ENCODE data around the gene MTHFS.
"Not testable (repeated sequence)": the region's sequence is repeated elsewhere in the genome, so short reads cannot be mapped to it uniquely, and the experiment has no call there.

The MTHFS gene
- 1.3 to 4.4 (median 2.7) reads per million in 3 experiments for total RNA-seq

DNA sequence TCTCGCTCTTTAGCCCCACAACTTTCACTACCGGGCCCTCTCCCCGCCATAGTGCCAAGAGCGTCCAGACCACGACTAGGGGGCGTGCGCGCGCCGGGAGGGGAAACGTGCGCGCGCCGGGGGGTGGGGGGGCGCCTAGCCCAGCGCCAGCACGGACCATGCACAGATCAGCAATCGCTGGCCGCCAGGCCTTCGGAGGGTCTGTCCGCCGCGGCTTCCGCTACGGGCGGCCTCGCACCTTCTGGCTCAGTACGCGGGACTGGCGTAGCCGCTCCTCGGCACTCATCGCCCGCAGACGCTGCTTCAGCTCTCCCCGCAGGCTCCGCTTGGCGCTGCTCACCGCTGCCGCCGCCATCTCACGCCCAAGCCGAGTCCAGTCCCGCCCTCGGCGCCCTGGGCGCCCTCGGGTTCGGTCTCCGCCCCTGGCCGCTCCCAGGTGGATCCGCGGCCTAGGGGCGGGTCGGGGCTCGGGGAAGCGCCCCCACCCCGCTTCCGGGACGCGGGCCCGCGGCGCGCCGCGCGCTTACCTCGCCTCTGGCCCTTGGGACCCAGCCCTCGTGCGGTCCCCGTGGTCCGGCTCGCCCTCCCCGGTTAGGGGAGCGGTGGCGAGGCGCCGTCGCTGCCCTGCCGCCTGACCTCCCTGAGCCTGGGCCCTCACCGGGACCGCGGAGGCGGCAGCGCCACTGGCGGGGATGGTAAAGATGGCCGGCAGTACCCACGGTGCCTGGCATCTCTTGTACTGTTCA is at the start of gene MTHFS:
Gene MTHFS (minus strand): TSS at position 381 of the 746 bp plus-strand sequence. CDS start 26 bp downstream, at position 355.
- peak; percentile 83 for DNase-seq

DNA sequence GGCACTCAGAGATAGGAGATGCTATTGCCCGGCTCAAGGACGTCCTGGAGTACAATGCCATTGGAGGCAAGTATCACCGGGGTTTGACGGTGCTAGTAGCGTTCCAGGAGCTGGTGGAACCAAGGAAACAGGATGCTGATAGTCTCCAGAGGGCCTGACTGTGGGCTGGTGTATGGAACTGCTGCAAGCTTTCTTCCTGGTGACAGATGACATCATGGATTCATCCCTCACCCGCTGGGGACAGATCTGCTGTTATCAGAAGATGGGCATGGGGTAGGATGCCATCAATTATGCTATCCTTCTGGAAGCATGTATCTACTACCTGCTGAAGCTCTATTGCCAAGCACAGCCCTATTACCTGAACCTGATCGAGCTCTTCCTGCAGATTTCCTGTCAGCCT is 47.8 kb upstream of the MTHFS start:
- no peak for DNase-seq

DNA sequence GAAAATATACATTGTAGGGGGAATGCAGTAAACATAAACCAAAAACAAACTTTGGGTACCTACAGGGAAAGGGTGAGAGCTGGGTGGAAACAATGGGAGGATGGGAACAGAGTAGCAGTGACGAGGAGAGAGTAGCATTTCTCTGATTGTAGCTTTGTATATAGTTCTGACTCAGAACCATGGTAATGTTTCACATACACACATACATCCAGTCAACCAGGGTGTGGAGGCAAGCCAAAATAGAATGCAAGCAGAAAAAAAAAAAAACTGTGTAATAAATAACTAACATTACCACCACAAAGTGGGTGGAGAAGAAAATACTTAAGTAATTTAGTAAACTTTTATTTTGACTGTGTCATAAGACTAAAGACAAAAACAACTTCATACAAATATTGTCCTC is 47.0 kb upstream of the MTHFS start:
- DNase-seq: no peak

DNA sequence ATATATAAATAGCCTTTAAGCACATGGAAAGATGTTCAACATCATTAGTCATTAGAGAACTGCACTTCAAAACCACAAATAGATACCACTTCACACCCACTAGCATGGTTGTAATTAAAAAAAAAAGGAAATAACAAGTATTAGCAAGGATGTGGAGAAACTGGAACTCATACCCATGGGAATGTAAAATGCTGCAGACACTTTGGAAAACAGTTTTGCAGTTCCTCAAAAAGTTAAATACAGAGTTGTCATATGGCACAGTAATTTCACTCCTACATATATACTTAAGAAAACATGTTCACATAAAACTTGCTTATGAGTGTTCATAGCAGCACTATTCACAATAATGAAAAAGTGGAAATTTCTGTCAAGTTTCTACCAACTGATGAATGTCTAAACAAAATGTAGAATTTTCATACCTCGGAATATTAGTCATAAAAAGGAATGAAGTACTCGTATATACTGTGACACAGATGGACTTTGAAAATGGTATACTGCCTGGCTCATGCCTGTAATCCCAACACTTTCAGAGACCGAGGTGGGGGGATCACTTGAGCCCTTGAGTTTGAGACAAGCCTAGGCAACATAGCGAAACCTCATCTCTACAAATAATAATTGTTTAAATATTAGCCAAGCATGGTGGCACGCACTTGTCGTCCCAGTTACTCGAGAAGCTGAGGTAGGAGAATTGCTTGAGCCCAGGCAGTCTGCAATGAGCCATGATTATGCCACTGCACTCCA is 46.1 kb upstream of the MTHFS start:
- DNase-seq: no peak

DNA sequence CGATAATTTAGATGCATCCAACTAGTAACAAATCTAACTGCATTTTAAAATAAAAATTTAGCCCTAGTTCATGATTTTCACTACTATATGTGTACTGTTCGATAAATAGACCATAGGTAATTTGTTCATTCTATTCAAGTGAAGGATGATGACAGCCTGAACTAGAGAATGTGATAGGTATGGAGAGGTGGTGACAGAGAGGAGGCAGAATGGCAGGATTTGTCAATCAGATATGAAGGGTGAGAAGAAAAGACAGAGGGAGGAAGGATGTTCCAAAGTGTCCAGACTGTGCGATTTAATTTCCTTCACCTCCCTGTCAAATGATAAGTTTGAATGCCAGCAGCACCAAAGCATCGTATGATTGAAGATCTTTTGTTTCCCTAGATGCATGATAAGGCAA is 42.6 kb upstream of the MTHFS start:
- DNase-seq: no peak

DNA sequence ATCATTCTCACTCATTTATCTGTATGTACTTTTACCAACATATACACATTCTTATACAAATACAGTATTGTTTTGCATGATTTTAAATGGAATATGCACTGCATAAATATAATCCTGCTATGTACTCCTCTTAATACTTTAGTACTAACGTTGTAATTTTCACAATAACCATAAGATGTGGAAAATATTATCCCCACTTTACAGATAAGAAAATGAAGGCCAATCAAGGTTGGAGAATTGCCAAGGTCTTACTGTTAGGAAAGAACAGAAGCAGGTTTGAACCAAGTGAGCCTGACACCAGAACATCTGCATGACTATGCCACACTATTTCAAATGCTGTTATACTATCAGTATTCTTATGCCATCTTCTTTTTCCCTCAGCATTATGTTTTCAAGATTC is 41.3 kb upstream of the MTHFS start:
- DNase-seq: no peak

DNA sequence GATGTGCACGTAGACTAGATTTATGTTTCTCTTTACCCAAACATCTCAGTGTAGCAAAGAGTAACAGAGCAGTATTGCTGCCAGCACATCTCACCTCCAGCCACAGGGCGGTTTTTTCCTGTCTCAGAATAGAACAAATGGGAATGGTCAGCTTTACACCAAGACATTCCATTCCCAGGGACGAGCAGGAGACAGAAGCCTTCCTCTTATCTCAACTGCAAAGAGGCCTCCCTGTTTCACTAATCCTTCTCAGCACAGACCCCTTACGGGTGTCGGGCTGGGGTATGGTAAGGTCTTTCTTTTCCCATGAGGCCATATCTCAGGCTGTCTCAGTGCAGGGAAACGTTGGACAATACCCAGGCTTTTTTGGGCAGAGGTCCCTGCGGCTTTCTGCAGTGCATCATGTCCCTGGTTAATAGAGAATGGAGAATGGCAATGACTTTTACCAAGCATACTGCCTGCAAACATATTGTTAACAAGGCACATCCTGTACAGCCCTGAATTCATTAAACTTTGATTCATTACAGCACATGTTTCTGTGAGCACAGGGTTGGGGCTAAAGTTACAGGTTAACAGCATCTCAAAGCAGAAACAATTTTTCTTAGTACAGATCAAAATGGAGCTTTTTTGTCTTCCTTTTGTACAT is 38.9 kb upstream of the MTHFS start:
- not testable (repeated sequence) for DNase-seq

DNA sequence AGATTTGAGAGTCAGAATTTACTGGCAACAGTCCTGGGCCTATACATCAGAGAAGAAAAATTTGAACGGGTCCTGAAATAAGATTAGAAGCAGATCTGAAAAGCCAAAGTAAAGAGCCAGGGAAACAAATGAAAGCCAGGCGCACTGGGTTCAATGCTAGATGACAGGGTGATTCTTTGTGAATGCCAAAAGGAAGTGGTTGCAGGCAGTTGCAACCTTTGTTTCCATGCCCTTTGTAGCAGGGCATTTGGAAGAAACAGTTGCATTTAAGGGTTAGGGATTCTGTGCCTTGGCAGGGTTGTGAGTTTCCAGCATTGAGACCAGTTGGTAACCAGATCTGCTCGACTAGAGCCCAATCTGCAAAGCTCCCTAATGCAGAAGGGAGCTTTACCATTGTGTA is 36.4 kb upstream of the MTHFS start:
- DNase-seq: no peak

DNA sequence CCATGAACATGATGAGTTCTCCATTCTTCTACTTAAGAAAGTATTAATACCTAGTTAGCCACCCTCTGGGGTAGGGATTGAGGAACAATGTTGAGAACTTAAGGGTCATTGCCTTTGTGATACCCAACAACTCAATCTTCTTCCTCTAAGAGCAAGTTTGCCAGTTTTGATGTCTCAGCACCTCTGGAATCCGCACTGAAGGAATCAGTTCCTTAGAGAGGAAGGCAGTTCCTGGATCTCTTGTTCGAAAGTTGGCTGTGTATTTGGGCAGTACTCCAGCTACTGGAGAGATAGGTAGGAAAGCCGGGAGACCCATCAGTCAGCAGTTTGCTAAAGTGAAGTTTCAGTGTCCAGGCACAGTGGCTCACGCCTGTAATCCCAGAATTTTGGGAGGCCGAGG is 35.6 kb upstream of the MTHFS start:
- DNase-seq: no peak

DNA sequence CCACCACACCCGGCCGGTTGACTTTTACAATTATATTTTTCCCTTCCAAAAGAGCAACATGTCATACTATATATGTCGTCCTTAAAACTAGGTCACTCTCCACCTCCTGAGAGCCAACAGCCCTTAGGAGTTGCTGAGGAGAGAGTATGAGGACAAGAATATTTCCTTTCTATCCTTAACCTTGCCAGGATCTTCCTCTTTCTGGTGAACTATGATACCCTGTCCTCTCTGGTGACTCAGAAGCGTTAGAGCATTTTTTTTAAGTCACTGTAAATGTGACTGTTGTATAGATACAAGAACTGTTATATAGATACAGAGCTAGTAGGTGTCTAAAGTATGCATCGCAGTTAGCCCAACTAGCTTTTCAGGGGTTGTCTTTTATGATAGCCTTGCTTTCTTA is 33.7 kb upstream of the MTHFS start:
- DNase-seq: no peak

DNA sequence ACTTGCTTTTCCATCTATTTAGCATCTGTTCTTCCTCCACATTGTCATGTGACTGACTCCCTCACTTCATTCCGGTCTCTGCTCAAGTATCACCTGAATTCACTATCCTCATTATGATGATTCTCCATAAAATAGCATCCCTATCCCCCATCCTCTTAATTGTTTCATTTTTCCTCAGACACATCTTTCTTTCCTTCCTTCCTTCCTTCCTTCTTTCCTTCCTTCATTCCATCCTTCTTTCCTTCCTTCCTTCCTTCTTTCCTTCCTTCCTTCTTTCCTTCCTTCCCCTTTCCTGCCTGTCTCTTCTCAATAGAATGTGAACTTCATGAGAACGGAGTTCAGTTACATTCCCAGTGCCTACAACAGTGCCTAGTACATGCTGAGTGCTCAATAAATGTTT is 32.6 kb upstream of the MTHFS start:
- no peak for DNase-seq

DNA sequence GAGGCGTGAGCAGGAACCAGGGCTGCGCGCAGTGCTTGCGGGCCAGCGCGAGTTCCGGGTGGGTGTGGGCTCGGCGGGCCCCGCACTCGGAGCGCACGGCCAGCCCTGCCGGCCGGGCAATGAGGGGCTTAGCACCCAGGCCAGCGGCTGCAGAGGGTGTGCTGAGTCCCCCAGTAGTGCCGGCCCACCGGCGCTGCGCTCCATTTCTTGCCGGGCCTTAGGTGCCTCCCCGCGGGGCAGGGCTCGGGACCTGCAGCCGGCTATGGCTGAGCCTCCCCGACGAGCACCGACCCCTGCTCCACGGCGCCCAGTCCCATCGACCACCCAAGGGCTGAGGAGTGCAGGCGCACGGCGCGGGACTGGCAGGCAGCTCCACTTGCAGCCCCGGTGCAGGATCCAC is 29.3 kb upstream of the MTHFS start:
- DNase-seq: not testable (repeated sequence)

DNA sequence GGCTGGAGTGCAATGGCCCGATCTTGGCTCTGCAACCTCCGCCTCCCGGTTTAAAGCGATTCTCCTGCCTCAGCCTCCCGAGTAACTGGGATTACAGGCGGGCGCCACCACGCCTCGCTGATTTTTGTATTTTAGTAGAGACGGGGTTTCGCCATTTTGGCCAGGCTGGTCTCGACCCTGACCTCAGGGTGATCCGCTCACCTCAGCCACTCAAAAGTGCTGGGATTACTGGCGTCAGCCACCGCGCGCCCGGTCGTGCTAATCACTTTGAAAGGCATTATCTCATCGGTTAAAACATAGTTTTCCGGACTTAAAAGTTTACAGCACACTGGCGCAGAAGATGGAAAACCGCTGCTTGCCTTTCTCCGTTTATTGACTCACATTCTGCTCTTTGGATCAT is 27.6 kb upstream of the MTHFS start:
- no peak for DNase-seq

DNA sequence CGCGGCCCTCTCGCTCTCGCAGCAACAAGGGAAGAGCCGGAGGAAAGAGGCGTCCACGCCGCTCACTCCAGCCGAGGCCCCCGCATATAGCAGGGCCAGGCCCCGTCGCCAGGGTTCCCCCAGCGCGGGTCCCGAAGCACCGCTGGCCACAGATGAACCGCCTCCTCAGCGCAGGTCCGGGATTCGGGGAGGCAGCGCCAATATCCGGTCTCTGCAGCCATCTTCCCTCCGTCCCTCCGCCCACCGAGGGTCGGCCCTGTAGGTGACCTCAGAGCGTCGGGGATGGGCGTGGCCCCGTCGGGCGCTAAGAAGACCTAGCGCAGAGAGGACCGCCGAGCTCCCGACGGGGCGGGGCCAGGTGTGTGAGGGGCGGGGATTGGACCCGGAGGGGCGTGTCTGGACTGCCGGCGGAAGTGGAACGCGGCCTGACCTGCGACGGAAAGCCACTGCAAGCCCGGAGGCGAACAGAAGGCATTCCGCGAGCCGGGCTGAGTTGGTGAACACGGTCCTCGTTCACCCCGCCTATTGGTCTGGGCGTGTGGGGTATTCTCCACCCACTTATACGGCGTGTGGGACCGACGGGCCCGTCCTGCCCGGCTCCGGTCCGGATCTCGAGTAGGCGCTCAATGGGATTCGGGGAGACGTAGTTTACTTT is 26.8 kb upstream of the MTHFS start:
- peak; percentile 98 for DNase-seq

DNA sequence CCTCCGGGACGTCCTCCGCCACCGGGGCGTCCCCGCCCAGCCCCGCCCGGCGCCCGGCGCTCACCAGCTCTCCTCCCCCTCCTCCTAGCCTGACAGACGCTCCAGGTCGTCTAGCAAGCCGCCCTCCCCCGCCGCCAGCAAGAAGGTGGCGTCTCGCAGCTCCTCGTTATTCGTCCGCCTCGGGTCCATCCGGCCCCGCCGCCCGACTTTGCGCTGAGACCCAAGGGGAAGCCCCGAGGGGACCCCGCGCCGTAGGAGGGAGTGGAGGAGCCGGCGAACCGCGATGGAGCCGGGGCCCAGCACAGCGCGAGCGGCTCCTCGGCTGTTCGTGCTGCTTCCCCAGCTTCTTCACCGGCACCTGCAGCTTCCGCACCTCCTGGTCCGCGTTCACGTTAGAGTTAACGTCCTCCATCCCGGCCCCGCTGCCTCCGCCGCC is 26.3 kb upstream of the MTHFS start:
- DNase-seq: peak; percentile 67

DNA sequence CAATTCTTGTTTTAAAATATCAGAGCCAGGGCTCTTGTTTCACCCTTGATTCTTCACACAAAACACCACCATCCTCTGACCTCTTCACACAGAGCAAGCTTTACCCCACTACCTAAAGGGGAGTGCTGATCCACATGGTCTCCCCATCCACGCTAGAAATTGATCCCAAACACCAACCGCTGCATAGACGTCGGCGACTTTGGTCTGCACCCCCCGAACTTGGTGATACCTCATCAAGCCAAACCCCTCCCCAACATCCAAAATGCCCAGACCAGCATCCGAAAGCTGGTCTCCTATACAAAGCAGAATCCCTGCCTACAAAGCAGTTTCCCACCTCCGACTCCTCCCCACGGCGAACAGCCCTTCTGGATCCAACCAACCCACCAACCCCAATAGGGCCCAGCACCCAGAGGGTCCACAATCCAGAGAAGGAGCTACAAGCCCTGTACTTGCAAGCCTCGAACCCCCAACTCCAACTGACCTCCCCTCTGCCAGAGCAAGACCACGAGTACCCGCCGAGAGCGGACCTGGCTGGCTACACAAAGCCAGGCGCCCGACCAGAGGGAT is 25.8 kb upstream of the MTHFS start:
- no peak for DNase-seq

DNA sequence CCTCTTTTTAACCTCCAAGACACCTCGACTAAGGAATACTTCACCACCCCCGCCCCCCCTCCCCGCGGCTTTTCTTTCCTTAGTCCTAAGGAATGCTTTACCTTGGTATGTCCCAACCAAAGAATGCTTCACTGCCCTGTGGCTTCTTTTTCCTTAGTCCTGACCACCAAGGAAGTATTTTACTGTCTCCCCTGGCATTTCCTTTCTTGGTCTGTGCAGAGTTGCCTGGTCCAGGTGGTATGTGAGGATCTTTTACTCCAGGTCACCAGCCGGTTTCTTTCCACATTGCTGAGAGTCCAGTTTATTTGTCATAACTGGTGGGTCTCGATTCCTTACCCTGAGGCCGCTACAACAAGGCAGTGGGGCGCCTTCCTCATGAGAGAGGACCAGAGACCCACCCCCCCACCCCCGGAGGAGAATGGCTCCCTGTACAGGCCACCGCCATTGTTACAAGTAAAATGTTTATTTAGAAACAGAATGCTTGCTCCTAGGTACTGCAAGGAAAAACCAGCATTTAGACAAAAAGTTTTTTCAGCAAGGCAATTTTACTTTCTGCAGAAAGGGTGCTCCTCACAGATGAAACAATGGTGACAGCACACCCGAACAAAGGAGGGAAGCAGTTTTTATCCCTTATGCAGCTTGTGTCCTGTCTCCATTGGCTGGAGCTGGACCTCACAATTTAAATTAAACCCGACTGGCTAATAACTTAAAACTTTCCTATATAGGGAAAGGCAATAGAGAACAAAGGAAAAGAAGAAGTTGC is 23.1 kb upstream of the MTHFS start:
- no peak for DNase-seq

DNA sequence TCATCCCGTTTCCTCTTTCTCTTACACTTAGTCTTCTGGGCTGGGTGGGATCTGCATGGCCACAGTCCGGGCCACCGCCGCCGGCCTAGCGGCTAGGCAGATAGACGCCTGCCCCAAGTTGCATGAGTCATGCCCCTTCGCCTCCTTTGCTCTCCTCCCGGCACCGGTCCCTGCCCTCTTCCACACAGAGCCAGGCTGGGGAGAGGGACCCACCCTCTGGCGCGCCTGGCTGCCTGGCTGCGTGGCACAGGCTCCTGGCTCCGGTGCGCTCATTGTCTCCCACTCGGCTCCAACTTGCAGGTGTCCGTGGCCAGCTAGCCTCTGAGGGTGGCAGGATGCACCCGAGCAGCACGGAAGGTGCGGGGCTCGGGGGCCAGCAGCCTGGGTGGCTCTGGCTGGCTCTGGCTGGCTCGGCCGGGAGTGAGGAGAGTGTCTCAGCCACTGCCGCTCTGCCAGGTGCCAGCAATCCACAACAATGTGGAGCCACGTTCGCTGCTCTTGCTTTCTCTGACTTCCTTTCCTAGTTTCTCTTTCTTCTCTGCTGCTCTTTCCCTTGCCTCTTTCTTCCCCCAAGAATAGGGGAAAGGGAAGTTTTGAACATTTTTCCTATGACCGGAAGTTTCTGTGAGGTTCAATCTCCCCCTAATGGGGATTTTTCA is 22.4 kb upstream of the MTHFS start:
- no peak for DNase-seq

DNA sequence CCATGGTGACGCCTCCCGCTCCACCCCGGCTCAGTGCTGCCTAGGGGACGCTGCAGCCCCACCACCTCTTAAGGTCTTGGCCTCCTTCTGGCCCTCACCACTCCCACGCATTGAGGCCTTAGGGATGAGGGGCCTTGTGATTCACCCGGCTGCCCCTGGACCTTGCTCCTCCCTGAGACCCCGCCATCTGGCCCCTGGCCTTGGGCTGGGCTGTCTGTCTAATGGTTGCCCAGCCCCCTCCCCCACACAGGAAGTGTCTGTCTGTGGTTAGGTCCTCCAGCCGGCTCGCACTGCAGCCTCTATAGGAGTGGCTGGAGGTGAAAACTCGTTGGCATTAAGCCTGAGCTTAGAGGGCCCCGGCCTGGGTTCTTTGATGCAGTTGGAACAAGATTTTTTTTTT is 21.5 kb upstream of the MTHFS start:
- DNase-seq: no peak

DNA sequence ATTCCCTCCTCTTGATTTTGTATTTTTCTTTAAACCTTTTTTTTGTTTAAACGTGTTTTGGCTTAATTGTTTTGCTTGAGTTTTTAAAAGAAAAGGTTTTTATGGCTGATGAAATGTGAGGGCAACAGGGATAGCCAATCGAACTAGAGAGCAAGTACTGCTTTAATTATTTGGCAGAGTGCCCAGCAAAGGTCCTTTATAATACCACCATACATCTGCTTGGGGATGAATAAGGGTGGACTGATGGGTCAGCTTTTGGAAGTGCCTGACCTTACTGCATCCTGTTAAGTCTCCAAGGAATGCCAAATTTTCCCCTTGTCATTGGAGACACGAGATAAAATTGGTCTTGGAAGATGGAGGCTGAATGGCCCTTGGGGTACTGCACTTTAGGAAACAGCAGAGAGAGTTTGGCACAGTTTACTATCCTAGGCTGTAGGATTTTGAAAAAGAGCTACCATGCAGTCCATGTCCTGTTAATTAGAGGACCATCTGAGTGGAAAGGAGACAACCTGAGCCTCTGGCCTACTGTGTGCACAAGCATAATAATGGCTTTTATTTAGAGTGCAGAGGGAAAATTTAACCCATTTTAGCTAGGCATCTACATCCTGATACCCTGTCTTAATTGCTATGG is 19.8 kb upstream of the MTHFS start:
- no peak for DNase-seq

Measured in central memory CD4-positive, alpha-beta T cell (primary cell).